ENCODE data around the gene FBXL16. TPM values are rescaled to one million over a fixed set of nuclear protein-coding genes. Genes with fewer than 3 reads are reported as not detected.

Gene FBXL16
- total and polyA plus RNA-seq, 2 of the 13 experiments (the other 11 are each of a cell fraction or from before 2014, with no cell fraction given), result 0.22 to 2.0 TPM

DNA sequence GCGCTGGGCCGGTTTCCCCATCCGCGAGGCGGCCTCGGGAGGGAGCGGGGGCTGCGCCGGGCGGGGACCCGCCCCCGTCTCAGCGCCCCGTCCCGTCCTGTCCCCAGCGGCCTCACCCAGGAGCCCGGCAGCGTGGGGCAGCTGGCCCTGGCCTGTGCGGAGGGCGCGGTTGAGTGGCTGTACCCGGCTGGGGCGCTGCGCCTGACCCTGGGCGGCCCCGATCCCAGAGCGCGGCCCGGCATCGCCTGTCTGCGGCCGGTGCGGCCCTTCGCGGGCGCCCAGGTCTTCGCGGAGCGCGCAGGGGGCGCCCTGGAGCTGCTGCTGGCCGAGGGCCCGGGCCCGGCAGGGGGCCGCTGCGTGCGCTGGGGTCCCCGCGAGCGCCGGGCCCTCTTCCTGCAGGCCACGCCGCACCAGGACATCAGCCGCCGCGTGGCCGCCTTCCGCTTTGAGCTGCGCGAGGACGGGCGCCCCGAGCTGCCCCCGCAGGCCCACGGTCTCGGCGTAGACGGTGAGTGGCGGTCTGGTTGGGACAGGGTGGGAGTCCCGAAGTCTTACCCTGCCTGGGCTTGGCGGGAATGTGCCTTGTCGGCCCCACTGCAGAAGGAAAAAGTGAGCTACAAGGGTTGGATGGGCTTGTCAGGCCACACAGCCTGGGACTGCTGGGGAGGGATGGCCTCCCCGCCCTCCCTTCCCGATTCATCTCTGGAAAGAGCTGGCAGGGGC is 10.0 kb upstream of the FBXL16 start (continued):
- no peak for TF ChIP-seq ATF5 (CRISPR knock-in tag; IDR thresholded peaks at IDR 0.05; ENCODE audit: low read depth)
- TF ChIP-seq MEIS1 (CRISPR knock-in tag; IDR thresholded peaks at IDR 0.05; ENCODE audit: borderline replicate concordance), result no peak
- TF ChIP-seq ZNF737 (CRISPR knock-in tag; IDR thresholded peaks at IDR 0.05; ENCODE audit: borderline replicate concordance), result no peak
- TF ChIP-seq SATB2 (CRISPR knock-in tag; IDR thresholded peaks at IDR 0.05), result no peak
- TF ChIP-seq, protein P1, sequence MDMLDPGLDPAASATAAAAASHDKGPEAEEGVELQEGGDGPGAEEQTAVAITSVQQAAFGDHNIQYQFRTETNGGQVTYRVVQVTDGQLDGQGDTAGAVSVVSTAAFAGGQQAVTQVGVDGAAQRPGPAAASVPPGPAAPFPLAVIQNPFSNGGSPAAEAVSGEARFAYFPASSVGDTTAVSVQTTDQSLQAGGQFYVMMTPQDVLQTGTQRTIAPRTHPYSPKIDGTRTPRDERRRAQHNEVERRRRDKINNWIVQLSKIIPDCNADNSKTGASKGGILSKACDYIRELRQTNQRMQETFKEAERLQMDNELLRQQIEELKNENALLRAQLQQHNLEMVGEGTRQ (IDR thresholded peaks at IDR 0.05; ENCODE audit: low read depth, low read length), result no peak
- TF ChIP-seq, protein P1 (CRISPR knock-in tag; IDR thresholded peaks at IDR 0.05; ENCODE audit: borderline replicate concordance), result no peak
- TF ChIP-seq NFRKB (IDR thresholded peaks at IDR 0.05), result no peak
- no peak for TF ChIP-seq GABPA (IDR thresholded peaks at IDR 0.05; ENCODE audit: low read depth, low read length)
- TF ChIP-seq GABPA (CRISPR knock-in tag; IDR thresholded peaks at IDR 0.05; ENCODE audit: low read depth), result no peak
- TF ChIP-seq ZSCAN22 (CRISPR knock-in tag; IDR thresholded peaks at IDR 0.05), result no peak
- no peak for TF ChIP-seq EZH2 (conservative IDR thresholded peaks at IDR 0.05; ENCODE audit: low read depth, low read length)
- no peak for TF ChIP-seq ZNF329 (CRISPR knock-in tag; IDR thresholded peaks at IDR 0.05; ENCODE audit: low read depth)
- no peak for TF ChIP-seq ZNF317 (CRISPR knock-in tag; IDR thresholded peaks at IDR 0.05)
- TF ChIP-seq, protein P2, sequence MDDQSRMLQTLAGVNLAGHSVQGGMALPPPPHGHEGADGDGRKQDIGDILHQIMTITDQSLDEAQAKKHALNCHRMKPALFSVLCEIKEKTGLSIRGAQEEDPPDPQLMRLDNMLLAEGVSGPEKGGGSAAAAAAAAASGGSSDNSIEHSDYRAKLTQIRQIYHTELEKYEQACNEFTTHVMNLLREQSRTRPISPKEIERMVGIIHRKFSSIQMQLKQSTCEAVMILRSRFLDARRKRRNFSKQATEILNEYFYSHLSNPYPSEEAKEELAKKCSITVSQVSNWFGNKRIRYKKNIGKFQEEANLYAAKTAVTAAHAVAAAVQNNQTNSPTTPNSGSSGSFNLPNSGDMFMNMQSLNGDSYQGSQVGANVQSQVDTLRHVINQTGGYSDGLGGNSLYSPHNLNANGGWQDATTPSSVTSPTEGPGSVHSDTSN (CRISPR knock-in tag; IDR thresholded peaks at IDR 0.05; ENCODE audit: borderline replicate concordance), result no peak
- no peak for TF ChIP-seq AGO2 (optimal IDR thresholded peaks at IDR 0.05; ENCODE audit: low read depth, low read length)
- TF ChIP-seq NBN (conservative IDR thresholded peaks at IDR 0.05), result no peak
- TF ChIP-seq CCDC6 (CRISPR knock-in tag; IDR thresholded peaks at IDR 0.05), result no peak
- no peak for TF ChIP-seq WIZ (CRISPR knock-in tag; IDR thresholded peaks at IDR 0.05)
- no peak for TF ChIP-seq BCL6 (CRISPR knock-in tag; IDR thresholded peaks at IDR 0.05)
- no peak; the same call in 1 of the 2 replicates for TF ChIP-seq HDAC1 (CRISPR knock-in tag; IDR thresholded peaks at IDR 0.05)
- TF ChIP-seq, protein P3, sequence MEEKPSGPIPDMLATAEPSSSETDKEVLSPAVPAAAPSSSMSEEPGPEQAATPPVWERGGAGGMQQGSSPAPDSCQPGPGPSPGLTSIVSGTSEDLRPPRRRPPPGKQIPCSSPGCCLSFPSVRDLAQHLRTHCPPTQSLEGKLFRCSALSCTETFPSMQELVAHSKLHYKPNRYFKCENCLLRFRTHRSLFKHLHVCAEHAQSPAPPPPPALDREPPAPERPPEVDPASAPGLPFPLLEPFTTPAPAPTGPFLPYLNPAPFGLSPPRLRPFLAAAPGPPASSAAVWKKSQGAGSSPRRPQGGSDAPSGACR (CRISPR knock-in tag; IDR thresholded peaks at IDR 0.05), result no peak
- no peak for TF ChIP-seq ZNF556 (CRISPR knock-in tag; IDR thresholded peaks at IDR 0.05; ENCODE audit: borderline replicate concordance)
